HG02588 (cell line): ENCODE data around the gene HNF1A.
"Not testable (repeated sequence)": the region's sequence is repeated elsewhere in the genome, so short reads cannot be mapped to it uniquely, and the experiment has no call there.

ENCODE experiments used
- ATAC-seq: cut with Tn5 transposase; IDR thresholded peaks from one replicate; pipeline ENCODE4 v1.9.1; 2021; ENCODE audit warnings: mild to moderate bottlenecking, moderate library complexity; ENCODE audit not compliant: unreplicated experiment

The HNF1A gene, protein sequence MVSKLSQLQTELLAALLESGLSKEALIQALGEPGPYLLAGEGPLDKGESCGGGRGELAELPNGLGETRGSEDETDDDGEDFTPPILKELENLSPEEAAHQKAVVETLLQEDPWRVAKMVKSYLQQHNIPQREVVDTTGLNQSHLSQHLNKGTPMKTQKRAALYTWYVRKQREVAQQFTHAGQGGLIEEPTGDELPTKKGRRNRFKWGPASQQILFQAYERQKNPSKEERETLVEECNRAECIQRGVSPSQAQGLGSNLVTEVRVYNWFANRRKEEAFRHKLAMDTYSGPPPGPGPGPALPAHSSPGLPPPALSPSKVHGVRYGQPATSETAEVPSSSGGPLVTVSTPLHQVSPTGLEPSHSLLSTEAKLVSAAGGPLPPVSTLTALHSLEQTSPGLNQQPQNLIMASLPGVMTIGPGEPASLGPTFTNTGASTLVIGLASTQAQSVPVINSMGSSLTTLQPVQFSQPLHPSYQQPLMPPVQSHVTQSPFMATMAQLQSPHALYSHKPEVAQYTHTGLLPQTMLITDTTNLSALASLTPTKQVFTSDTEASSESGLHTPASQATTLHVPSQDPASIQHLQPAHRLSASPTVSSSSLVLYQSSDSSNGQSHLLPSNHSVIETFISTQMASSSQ

DNA sequence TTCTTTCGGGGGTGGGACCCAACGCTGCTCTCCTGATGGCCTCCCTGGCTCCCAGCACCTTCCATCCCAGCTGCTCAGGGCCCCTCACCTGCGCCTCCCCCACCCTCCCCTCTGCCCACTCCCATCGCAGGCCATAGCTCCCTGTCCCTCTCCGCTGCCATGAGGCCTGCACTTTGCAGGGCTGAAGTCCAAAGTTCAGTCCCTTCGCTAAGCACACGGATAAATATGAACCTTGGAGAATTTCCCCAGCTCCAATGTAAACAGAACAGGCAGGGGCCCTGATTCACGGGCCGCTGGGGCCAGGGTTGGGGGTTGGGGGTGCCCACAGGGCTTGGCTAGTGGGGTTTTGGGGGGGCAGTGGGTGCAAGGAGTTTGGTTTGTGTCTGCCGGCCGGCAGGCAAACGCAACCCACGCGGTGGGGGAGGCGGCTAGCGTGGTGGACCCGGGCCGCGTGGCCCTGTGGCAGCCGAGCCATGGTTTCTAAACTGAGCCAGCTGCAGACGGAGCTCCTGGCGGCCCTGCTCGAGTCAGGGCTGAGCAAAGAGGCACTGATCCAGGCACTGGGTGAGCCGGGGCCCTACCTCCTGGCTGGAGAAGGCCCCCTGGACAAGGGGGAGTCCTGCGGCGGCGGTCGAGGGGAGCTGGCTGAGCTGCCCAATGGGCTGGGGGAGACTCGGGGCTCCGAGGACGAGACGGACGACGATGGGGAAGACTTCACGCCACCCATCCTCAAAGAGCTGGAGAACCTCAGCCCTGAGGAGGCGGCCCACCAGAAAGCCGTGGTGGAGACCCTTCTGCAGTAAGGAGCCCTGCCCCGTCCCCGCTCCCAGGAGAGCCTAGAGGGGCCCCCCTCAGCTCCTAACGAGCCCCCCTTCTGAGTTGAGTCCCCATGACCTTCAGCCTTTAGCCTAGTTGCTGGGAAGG lies at the start of gene HNF1A:
Gene HNF1A, plus strand, starts transcription at position 248 of the 924 bp plus-strand sequence. Its CDS starts 226 bp downstream, at position 474.
- ATAC-seq = no peak

- ATAC-seq = no peak
Measured at GRCh38 chr12:120928864-120929652, 49.3 kb upstream of the HNF1A start.

DNA sequence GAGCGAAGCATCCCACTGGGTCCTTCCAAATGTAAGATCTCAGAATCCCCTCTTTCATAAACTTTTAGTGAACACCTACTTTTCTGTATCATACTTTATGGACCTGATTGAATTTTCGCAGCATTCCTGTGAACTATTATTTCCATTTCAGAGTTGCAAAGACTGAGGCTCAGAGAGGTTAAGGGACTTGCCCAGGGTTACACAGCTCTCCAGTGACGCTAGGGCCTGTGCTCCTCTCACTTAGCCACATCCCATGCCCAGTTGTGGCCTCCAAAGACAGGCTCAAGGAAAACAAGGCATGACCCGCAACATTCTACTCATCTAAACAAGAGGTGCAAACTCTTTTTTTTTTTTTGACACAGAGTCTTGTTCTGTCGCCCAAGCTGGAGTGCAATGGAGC lies 48.3 kb upstream of the HNF1A start:
- ATAC-seq = no peak

DNA sequence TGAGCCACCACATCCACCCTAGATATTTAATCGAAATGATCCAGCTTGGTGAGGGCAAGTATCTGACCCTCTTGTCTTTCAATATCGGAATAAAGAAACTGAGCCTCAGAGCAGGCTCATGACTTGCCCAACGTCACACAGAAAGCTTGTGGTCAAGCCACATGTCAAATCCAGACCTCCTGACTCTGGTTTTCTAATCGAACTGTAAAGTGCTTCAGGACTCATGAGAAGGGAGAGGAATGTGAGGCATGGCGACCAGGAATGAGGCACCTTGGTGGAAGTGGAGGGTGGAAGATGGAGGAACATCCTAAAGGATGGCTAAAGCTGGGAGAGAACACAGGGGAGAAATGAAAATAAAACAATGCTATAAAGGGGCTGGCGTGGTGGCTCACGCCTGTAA lies 46.3 kb upstream of the HNF1A start:
- no peak for ATAC-seq

DNA sequence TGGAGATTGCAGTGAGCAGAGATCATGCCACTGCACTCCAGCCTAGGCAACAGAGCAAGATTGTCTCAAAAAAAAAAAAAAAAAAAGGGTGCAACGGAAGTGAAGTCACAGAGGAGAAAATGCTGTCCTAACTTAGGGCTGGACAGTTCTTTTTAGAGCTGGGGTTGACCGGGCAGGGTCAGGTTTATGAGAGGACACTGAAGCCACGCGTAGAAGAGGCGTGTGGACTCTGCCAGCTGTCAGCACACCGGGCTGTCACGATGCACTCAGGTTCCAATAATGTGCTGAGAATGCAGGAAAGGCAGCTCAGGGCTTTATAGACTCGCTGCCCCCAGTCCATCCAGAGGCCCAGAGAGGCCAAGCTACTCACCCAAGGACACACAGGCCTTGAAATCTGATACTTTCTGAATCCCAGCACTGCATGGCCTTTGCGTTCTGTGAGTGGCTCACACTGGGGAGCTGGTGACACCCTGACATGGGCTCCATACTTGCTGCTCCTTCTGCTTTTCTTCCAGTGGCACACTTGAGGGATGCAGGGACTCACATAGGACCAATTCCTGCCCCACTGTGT lies 45.3 kb upstream of the HNF1A start:
- no peak for ATAC-seq

DNA sequence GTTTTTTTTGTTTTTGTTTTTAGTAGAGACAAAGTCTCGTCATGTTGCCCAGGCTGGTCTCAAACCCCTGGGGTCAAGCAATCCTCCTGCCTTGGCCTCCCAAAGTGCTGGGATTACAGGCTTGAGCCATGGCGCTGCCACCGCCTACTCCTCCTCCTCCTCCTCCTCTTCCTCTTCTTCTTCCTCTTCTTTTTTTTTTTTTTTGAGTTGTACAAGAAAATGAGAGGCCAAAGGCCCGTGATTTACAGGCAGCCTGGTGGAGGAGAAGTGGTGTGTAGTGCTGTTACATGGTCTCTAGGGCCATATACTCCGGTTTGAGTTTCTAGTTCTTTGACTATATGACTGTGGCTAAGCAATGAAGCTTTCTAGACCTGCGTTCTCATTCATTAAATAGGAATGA lies 44.6 kb upstream of the HNF1A start:
- no peak for ATAC-seq

GRCh38 chr12:120936197-120936596 lies 42.1 kb upstream of the HNF1A start:
- ATAC-seq = no peak

DNA sequence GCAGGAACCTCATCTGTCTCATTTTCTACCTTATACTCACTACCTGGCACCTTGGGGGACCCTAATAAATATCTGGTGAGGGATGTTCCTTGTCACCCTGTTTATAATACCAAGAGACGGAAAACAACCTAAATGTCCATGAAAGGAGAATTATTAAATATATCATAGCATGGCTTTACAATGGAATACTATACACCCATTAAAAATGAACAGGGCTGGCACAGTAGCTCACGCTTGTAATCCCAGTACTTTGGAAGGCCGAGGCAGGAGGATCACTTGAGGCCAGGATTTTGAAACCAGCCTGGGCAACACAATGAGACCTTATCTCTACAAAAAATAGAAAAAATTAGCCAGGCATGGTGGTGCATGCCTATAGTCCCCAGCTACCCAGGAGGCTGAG lies 39.8 kb upstream of the HNF1A start:
- ATAC-seq = no peak

DNA sequence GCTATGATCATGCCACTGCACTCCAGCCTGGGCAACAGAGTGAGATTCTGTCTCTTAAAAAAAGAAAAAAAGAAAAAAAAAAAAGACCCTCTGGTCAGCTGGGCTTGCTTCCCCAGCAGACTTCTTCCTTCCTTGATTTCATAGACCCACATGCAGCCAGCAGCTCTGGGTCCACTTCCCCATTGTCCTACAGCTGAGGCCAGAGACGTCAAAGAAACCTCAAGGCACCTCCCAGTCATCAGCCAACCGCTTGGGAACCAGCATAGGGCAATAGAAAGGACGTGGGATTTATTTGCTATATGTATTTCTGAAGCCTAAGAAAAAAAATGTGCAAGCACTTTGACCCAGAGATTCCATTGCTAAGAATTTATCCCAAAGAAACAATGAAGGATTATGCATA lies 38.8 kb upstream of the HNF1A start:
- no peak for ATAC-seq

- ATAC-seq = no peak
Measured at GRCh38 chr12:120940006-120940405, 38.3 kb upstream of the HNF1A start.

- ATAC-seq = no peak
Measured at GRCh38 chr12:120940799-120941198, 37.5 kb upstream of the HNF1A start.

GRCh38 chr12:120941412-120941811 lies 36.9 kb upstream of the HNF1A start:
- no peak for ATAC-seq

GRCh38 chr12:120941846-120942405 lies 36.4 kb upstream of the HNF1A start:
- ATAC-seq = no peak

DNA sequence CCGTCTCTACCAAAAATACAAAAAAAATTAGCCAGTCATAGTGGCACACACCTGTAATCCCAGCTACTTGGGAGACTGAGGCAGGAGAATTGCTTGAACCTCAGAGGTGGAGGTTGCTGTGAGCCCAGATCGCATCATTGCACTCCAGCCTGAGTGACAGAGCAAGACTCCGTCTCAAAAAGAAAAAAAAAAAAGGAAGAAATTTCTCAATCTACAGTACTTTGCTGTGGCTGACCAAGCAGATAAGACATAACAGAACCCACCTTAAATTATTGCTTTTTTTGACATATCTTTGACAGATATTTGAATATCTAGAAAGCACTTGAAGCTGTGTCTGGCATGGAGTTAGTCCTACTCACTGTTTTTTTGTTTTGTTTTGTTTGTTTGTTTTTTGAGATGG lies 34.9 kb upstream of the HNF1A start:
- ATAC-seq = no peak

GRCh38 chr12:120944645-120945217 lies 33.6 kb upstream of the HNF1A start:
- no peak for ATAC-seq

- ATAC-seq = not testable (repeated sequence)
Measured at GRCh38 chr12:120945516-120945915, 32.8 kb upstream of the HNF1A start.

DNA sequence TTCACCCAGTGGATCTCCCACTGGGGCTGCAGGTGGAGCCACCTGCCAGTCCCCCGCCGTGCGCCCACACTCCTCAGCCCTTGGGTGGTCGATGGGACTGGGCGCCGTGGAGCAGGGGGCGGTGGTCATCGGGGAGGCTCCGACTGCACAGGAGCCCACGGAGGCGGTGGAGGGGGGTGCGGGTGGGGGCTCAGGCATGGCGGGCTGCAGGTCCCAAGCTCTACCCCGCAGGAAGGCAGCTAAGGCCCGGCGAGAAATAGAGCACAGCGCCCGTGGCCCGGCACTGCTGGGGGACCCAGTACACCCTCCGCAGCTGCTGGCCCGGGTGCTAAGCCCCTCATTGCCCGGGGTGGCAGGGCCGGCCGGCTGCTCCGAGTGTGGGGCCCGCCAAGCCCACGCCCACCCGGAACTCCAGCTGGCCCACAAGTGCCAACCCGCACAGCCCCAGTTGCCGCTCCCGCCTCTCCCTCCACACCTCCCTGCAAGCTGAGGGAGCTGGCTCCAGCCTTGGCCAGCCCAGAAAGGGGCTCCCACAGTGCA lies 28.0 kb upstream of the HNF1A start:
- ATAC-seq = not testable (repeated sequence)

GRCh38 chr12:120950807-120951206 lies 27.5 kb upstream of the HNF1A start:
- no peak for ATAC-seq

- ATAC-seq = no peak
Measured at GRCh38 chr12:120955232-120955631, 23.1 kb upstream of the HNF1A start.
